LNCAP (cell line): ENCODE results near the gene NRAP.

Source experiments
- CTCF ChIP-seq: fragments of 450-650 bp; IDR thresholded peaks from 2 replicates; pipeline ENCODE4 v1.5.1; 2017; ENCODE audit warnings: mild to moderate bottlenecking

Gene NRAP

GRCh38 chr10:113681533-113682470 is 18.0 kb upstream of the NRAP start:
- no peak for TF ChIP-seq CTCF

DNA sequence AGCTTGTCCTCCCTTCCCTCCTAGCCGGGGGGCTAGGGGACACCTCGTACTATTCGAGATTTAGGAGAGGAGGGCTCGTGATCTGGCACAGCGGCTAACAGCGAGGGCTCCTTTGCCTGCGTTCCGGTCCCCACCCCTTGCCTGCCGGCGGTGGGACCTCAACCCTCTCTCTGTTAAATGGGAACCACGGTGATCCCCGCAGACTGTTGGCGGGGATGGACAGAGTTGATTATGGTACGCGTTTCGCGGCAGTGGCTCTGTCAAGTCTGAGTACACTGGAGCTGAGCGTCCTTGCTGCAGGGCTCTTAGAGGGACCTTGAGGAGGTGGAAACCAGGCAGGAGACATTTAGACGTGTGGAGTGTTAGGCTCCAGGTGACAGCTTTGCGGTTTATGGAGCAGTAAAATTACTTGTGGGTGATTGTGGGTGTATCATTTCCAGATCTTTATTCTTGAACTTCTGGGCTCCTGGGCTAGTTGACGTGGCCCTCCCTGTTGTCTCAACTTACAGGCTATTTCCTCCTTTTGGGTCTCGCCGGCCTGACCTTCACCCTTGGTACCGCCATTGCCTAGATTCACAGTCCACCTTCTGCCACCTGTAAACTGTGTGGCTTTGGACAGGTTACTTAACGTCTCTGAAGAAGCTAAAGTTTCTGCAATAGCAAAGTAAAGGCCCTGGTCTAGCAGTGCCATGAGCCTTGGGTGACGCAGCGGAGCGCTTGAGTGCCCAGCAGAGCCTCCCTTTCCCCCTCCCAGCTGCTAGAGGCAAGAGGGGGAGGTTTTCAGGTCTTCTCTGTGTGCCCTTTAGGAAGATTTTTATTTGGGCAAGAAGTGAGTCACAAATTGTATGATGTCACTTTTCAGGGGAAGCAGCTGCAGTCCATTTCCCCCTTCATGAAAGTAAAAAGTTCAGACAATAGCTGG is 16.6 kb upstream of the NRAP start:
- TF ChIP-seq CTCF = no peak

DNA sequence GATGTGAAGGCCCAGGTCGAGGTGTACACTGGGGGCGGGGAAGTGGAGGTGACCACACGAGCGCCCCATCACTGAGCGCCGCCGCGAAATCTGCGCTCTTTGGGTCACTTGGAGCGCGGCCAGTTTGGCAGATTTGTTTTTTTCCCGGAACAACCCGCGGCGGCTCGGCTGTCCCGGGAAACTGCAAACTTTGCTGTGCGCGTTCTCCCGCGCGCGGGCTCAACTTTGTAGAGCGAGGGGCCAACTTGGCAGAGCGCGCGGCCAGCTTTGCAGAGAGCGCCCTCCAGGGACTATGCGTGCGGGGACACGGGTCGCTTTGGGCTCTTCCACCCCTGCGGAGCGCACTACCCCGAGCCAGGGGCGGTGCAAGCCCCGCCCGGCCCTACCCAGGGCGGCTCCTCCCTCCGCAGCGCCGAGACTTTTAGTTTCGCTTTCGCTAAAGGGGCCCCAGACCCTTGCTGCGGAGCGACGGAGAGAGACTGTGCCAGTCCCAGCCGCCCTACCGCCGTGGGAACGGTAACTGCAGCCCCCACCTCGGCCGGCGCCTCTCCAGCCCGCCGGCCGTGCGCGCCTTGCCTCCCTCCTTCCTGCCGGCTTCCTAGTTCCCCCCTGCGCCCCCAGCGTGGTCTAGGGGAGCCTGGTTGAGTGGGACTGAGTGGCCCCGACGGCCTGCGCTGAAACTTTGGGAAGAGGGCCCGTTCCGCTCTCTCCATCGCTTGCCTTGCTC is 15.8 kb upstream of the NRAP start, which contains the start of gene CASP7:
Gene CASP7, plus strand, starts transcription at position 450 of the 727 bp plus-strand sequence. CDS start 17,582 bp downstream, outside the sequence.
- no peak for TF ChIP-seq CTCF

DNA sequence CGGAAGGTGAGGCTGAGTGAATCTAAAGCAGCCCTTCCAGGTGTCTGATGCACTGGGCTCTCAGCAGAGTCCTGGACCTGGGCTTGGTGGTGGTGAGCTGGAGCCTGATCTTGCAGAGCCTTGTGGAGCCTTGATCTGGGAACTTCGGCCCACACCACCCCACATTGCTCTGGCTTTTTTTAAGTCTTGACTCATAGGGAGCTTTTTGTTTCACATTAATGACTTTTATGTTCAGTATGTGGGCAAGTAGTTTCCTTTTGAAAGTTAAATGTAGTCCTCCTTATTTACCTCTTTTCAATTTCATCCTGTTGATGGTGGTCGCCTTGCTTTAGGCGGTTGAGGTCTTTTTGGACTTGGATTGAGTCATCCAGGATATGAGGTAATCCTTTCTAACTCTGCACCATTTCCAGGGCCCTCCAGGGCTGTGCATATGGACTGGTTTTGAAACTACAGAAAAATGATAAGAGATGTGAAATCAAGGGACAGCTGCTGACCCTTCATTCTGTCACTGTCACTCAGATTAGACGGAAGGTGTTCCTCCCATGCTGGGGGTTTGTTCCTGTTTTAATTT is 2.9 kb upstream of the NRAP start:
- TF ChIP-seq CTCF = no peak

DNA sequence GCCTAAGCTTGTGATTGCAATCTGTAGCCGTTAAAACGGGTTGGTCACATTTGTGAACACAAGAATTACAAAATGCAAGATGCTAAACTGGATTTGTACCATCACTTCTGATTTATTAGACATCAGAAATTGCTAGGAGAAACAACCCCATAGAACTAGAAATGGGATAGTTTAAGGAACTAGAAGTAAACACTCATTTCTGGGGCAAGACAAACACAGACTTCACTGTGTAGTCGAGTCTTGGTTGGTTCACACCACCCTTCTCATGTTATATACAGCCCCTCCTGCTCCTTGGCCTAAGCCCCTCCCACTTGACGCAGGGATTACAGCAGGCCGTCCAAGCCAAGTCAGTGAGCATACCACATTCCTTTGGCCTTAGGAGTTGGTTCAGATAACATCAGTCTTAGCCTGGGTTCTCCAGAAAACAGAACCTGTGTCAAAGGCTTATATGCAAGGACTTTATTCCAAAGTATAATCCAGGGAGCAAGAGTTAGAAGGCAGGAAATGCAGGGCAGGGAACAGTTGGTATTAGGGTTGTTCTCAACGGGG is 2.0 kb upstream of the NRAP start:
- TF ChIP-seq CTCF = no peak

GRCh38 chr10:113665352-113665751 is 1.5 kb upstream of the NRAP start:
- no peak for TF ChIP-seq CTCF
